NCI-H2081 treated with DMSO at 0.1 percent for 48 hours (cell line): ENCODE measurements around the gene KRTAP4-4.

Source experiments
- DNase-seq: peaks from one replicate; lab custom pipeline; 2025; lab: John Stamatoyannopoulos, UW

Gene KRTAP4-4

GRCh38 chr17:41111151-41111885 is 49.2 kb downstream of the KRTAP4-4 start:
- no peak for DNase-seq
